Middle frontal gyrus (tissue), 1 donor: Measurements from ENCODE around the gene NRCAM.

Experiments used
- DNase-seq: peaks from one replicate; pipeline ENCODE4 v3.0.0-alpha.2; 2015; ENCODE audit warnings: low spot score; ENCODE audit errors: extremely low spot score

Gene NRCAM

DNA sequence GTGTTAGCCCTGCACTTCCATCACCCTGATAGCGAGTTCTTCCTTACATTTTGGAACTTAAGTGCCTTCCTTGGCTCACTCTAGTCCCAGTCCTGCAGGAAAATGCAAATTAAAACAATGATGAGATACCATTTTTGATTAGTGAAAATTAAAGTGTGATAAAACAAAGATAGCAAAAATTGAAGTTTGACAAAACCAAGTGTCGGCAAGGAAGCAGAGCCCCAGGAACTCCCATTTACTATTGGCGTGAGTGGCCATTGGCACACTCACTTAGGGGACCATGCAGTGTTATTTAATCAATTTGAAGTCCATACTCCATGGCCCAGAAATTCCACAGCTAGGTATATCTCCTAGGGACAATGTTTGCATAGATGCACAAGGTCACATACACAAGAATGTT, 354.5 kb downstream of the NRCAM start:
- no peak for DNase-seq

GRCh38 chr7:108099713-108100112, 356.5 kb downstream of the NRCAM start:
- no peak for DNase-seq

DNA sequence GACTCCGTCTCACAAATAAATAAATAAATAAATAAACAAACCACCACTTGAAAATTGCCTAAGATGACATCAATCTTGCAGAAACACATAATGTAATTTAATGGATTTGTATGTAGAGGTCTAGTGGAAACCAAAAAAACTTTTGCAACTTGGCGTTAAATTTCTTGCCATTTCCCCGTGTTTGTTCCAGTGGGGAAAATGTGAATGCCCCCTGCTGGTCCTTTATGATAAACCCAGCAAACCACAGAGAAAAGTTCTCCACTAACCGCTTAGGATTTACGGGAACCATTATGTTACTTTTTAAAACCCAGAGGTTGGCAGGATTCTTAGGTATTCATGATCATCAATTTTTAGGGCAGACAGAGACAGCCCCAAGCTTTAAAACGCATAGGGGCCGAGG, 358.5 kb downstream of the NRCAM start:
- no peak for DNase-seq
